PFSK-1 (cell line): ENCODE data around the gene EIF4E.

Source experiments
- POLR2AphosphoS5 ChIP-seq: IDR thresholded peaks from 2 replicates; pipeline ENCODE4 v1.6.1; 2012; ENCODE audit warnings: low read depth, mild to moderate bottlenecking, control low read depth, low read length, moderate library complexity
- TF ChIP-seq, protein P1 (sequence below), 2 experiments: IDR thresholded peaks; 2 replicates each; pipeline versions ENCODE4 v1.6.1 to v1.8.0; 2011 to 2012; ENCODE audit warnings: low read depth in 2 of 2, low read length in 2 of 2, control low read depth in 1 of 2, inconsistent platforms in 1 of 2, mild to moderate bottlenecking in 1 of 2, moderate library complexity in 1 of 2; ENCODE audit not compliant: insufficient read depth in 1 of 2

- TF ChIP-seq POLR2AphosphoS5 = no peak
- TF ChIP-seq, protein P1, sequence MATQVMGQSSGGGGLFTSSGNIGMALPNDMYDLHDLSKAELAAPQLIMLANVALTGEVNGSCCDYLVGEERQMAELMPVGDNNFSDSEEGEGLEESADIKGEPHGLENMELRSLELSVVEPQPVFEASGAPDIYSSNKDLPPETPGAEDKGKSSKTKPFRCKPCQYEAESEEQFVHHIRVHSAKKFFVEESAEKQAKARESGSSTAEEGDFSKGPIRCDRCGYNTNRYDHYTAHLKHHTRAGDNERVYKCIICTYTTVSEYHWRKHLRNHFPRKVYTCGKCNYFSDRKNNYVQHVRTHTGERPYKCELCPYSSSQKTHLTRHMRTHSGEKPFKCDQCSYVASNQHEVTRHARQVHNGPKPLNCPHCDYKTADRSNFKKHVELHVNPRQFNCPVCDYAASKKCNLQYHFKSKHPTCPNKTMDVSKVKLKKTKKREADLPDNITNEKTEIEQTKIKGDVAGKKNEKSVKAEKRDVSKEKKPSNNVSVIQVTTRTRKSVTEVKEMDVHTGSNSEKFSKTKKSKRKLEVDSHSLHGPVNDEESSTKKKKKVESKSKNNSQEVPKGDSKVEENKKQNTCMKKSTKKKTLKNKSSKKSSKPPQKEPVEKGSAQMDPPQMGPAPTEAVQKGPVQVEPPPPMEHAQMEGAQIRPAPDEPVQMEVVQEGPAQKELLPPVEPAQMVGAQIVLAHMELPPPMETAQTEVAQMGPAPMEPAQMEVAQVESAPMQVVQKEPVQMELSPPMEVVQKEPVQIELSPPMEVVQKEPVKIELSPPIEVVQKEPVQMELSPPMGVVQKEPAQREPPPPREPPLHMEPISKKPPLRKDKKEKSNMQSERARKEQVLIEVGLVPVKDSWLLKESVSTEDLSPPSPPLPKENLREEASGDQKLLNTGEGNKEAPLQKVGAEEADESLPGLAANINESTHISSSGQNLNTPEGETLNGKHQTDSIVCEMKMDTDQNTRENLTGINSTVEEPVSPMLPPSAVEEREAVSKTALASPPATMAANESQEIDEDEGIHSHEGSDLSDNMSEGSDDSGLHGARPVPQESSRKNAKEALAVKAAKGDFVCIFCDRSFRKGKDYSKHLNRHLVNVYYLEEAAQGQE (IDR thresholded peaks at IDR 0.05; ENCODE audit: insufficient read depth in 1 of 2, low read depth in 2 of 2, low read length in 2 of 2) = no peak
These were observed 22.8 kb upstream of the EIF4E start for GRCh38 chr4:98951710-98952109.
